NCI-H2171 treated with DMSO at 0.1 percent for 48 hours (cell line): ENCODE measurements around the gene DPY19L3.
A peak's percentile ranks its signal among the peaks of the same experiment; 100 is the strongest.
"Not testable (repeated sequence)": the region's sequence is repeated elsewhere in the genome, so short reads cannot be mapped to it uniquely, and the experiment has no call there.

ENCODE experiments used
- DNase-seq: peaks from one replicate; lab custom pipeline; 2025; lab: John Stamatoyannopoulos, UW

DPY19L3 gene

DNA sequence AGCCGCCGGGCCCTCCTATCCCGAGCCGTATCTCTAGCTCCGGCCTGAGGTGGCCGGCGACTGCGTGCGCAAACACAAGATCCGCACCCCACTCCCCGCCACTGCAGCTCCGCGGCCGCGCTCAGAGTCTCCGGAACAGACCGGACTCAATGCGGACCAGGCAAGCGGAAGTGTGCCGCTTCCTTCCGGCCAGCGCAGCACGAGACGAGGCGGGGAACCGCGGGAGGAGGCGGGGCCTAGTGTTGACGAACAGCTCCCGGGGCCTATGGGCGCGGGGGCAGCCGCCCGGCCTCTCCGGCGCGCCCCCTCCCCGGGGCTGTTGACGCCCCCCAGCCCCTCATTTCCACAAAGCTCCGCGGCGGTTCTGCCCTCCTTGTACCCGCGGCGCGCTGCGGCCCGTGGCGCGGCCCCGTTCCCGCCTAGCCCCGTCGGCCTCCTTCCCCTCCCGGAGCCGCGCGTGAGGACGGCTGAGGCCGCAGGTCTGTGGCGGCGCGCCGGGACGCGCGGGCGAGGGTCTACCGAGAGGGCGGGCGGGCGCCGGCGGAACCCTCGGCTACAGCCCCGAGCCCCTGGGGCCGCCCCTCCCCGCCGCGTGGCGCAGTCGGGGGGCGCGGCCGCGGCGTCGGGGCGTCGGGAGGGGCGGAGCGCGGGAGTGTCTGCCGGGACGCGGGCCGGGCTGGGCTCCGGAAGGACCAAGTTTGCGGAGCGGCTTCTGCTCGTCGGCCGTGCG, at the start of gene DPY19L3:
DPY19L3 (plus strand) TSS at position 340 of the 730 bp plus-strand sequence. CDS start 2,484 bp downstream, outside the sequence.
- DNase-seq = peak; percentile 88

DNA sequence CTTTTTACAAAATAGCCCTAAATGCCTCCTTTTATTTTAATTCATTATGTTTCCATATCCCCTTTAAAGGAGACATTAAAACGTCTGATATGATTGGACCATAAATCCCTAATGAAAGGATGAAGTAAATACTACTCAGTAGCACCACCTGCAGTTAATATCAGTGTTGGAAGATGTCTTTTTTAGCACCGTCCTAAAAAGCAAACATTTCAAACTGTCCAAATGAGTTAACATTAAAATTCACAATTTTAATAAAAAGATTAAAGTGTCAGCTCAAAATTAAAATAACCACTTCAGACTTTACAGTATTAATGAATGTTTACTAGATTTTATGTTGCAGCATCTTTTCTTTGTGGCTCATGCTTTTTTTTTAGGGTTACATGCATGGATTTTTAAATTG, 47.9 kb upstream of the DPY19L3 start:
- no peak for DNase-seq

DNA sequence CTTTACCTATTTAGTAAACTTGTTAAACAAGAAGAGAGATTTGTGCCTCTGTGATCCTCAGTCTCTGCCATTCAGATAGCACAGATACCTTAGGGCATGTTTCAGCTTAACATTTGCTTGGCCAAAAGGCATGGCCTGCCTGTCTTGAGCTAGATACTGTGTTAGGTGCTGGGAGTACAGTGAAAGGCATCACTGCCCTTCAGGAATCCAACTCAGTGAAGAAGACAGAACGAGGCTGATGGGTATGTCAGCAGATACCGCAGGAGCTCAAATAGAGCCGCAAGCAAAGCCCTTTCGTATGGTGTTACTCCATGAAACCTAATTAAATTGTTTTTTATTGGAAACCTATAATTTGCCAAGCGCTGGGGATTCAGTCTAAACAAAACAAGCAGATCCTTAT, 47.2 kb upstream of the DPY19L3 start:
- no peak for DNase-seq

- DNase-seq = no peak
These were observed 46.0 kb upstream of the DPY19L3 start for GRCh38 chr19:32359581-32359980.

GRCh38 chr19:32361574-32362317, 43.8 kb upstream of the DPY19L3 start:
- no peak for DNase-seq

DNA sequence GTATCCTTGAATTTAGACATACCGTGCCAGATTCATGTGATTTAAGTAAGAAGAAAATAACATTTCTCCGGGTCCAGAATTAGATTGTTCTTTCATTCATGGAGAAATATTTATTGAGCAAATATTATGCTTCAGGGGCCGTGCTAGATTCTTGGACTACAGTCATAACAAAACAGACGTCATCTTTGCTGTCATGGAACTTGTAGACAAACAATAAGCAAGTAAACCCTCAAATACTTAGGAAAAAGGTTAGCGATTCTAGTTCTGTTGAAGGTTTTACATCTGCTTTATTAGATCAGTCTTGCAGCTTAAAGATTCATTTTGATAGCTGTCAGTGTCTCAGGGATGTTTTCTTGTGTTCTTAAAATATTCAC, 43.3 kb upstream of the DPY19L3 start:
- DNase-seq = no peak

- no peak for DNase-seq
These were observed 42.4 kb upstream of the DPY19L3 start for GRCh38 chr19:32363175-32363574.

DNA sequence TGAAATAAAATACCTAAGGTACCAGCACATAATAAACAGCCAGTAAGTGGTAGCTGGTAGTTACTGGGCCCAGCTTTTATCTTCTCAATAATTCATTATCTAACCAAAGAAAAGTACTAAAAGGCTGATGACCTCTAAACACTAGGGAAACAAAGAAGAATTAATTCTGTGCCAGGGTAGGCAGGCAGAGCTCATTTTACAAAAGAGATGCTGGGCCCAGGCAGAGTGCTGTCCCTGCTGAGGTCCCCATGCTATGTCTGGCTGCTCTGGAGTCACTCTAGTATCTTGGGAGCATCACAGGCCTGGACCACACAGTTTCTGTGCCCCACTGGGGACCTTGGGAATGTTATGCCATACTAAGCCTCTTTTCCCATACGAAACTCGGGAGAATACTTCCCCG, 41.9 kb upstream of the DPY19L3 start:
- no peak for DNase-seq

- DNase-seq = no peak
These were observed 41.5 kb upstream of the DPY19L3 start for GRCh38 chr19:32364040-32364439.

DNA sequence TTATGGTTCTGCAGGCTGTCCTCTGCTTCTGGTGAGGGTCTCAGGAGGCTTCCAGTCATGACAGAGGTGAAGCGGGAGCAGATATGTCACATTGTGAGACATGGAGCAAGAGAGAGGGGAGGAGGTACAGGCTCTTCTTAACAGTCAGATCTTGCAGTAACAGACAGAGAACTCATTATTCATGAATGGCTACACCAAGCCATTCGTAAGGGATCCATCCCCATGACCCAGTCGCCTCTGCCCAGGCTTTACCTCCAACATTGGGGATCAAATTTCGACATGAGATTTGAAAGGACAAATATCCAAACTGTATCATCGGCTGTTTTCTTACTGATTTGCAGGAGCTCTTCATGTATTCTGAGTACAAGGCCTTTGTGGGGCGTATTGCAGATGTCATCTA, 38.5 kb upstream of the DPY19L3 start:
- DNase-seq = no peak

GRCh38 chr19:32367948-32368536, 37.5 kb upstream of the DPY19L3 start:
- no peak for DNase-seq

- DNase-seq = no peak
These were observed 36.8 kb upstream of the DPY19L3 start for GRCh38 chr19:32368787-32369186.

DNA sequence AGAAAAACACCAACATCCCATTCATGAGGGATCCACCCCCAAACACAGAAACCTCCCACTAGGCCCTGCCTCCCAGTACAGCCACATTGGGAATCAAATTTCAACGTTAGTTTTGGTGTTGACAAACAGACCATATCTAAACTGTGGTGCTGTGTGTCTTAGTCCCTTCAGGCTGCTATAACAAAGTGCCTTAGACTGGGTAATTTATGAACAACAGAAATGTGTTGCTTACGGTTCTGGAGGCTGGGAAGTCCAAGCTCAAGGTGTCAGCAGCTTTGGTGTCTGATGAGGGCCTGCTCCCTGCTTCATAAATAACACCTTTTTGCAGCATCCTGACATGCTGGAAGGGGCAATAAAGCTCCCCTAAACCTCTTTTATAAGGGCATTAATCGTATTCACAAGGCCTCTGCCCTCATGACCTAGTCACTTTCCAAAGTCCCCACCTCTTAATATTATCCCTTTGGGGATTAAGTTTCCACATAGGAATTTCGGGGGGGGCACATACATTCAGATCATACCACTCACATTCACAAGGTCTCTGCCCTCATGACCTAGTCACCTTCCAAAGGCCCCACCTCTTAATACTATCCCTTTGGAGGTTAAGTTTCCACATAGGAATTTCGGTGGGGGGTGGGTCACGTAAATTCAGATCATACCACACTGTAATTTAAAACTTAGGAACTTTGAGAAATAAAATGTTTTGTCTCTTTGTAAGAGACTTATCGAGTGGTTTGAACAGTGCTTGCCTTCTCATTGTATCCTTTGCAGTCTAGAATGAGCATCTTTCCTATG, 32.6 kb upstream of the DPY19L3 start:
- DNase-seq = no peak

DNA sequence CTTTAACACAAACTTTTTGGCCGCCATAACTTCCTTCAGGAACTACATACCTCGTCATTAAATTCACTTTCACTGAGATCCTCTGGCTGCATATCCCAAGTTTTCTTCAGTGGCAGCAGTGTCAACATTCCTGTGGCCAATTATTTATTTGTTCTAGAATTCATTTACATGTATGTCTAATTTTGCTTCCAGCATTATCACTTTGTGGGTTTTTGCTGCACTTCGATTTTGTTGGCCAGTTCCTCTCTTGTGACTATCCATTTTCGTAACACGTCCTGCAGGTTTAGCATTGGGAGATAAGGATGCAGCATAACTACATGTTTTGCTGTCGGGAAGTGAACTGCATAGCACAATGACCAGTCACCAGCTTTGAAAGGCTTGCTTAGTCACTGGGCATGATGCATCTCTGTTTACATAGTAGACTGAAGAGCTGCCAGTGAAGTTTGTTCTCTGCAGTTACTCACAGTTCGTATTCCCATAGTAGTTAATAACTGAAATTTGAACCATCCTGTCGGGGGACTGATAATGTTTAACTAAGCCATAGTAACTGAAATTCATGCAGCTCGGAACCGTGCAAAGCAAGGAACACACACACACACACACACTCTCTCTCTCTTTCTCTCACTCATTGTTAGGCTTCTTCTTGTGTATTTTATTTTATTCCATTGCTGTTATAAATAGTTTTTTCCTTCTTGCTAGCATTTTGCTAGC, 31.8 kb upstream of the DPY19L3 start:
- DNase-seq = no peak

GRCh38 chr19:32374362-32374761, 31.2 kb upstream of the DPY19L3 start:
- DNase-seq = not testable (repeated sequence)

GRCh38 chr19:32377088-32377487, 28.5 kb upstream of the DPY19L3 start:
- DNase-seq = not testable (repeated sequence)

DNA sequence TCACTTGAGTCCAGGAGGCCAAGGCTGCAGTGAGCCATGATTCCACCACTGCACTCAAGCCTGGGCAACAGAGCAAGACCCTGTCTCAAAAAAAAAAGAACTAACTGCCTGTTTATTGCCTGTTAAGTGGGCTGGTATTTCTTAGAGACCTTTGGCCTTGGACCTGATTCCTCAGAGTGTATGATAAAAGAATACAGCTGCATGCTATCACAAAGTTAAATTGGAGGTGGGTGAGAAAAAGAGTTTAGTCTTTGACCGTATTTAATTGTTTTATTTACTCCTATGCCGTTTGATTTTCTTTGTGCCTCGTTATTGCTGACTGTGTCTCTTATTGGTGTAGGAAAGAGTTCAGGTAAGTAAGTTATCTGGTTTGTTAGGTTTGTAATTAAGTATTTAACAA, 25.3 kb upstream of the DPY19L3 start:
- no peak for DNase-seq

DNA sequence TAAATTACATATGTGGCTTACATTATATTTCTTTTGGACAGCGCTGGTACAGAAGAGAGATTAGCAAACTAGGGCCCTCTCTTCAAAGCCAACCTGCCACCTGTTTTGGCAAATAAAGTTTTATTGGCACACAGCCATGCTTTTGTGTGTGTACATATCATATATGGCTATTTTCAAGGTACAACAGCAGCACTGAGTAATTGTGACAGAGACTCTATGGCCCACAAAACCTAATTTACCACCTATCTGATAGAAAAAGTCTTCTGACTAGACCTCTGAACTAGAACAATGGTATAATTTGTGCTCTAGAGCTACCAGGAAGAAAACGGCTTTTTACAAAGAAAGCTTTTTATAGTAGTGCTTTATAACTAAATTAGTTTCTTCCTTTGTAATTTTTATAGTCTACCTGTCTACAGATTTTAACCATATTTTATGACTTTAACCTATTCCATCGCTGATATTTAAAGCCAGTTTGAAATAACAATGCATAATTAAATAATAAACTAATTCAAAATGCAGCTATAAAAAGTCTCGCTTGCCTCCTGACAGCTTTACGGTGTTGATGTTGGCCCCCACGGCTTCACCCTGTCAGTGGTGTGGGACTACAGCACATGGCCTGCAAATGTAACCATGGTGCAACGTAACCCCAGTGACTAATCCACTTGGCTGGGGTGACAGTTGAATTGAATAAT, 17.7 kb upstream of the DPY19L3 start:
- DNase-seq = no peak

- DNase-seq = no peak
These were observed 17.1 kb upstream of the DPY19L3 start for GRCh38 chr19:32388393-32388855.

DNA sequence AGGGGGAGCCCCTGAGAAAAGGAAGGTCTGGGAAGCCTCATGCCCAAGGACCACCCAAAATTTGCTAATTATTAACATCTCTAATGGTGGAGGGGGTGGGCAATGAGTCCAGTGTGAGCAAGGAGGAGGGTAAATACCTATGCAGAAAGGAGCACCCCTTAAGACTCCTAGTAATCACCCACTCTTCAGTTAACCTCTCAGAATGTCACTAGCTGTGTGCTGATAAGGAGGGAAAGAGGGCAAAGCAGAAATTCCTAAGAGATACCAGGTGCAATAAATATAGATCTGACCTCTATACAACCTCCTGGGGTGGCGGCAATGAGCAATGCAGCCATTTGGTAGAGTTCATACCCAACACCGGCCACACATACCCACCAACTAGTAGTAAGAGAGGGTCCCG, 12.7 kb upstream of the DPY19L3 start:
- DNase-seq = no peak

- no peak for DNase-seq
These were observed 9.4 kb upstream of the DPY19L3 start for GRCh38 chr19:32396046-32396652.
